ENCODE measurements around the gene COL4A6.

DNA sequence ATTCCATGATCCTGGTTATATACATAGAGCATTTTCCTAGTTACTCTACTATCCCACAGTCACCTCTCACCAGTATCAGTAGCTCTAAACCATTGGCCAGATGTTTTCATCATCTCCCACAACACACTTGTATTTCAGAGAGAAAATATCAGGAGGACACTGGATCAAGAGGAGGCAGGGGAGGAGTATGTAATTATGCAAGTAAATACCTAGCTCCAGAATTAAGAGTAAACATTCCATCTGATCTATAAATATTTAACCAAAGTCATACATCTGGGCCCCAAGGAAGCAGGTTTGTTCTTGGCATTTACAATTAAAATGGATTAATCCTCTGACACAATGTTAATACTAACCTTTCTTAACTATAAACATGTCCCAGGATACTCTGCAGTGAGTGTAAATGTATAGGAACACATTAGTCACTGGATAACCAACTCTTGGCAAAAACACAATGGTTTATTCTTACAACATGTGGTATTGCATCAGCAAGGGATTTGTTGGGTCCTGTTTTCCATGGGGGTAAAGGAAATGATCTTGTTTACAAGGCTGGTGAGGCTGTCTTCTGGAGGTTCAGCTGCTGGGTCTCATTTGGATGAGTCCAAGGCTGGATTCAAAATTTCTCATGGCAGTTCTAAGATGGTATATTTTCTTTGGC, 176.5 kb downstream of the COL4A6 start:
- TF ChIP-seq, protein P1, sequence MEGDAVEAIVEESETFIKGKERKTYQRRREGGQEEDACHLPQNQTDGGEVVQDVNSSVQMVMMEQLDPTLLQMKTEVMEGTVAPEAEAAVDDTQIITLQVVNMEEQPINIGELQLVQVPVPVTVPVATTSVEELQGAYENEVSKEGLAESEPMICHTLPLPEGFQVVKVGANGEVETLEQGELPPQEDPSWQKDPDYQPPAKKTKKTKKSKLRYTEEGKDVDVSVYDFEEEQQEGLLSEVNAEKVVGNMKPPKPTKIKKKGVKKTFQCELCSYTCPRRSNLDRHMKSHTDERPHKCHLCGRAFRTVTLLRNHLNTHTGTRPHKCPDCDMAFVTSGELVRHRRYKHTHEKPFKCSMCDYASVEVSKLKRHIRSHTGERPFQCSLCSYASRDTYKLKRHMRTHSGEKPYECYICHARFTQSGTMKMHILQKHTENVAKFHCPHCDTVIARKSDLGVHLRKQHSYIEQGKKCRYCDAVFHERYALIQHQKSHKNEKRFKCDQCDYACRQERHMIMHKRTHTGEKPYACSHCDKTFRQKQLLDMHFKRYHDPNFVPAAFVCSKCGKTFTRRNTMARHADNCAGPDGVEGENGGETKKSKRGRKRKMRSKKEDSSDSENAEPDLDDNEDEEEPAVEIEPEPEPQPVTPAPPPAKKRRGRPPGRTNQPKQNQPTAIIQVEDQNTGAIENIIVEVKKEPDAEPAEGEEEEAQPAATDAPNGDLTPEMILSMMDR (IDR thresholded peaks at IDR 0.05; ENCODE audit: poor library complexity): no peak
- no peak for TF ChIP-seq EZH2 (IDR thresholded peaks at IDR 0.05; ENCODE audit: borderline replicate concordance)
- no peak for TF ChIP-seq EZH2phosphoT487 (IDR thresholded peaks at IDR 0.05; ENCODE audit: low read depth, severe bottlenecking, unreplicated experiment)

Data from hepatocyte (in vitro differentiated cells).